SH-SY5Y (cell line): ENCODE results near the gene CLDN15.

Experiments
- GATA2 ChIP-seq: IDR thresholded peaks from 2 replicates; pipeline ENCODE4 v1.6.1; 2011; ENCODE audit warnings: mild to moderate bottlenecking, low read depth, low read length
- GATA3 ChIP-seq: IDR thresholded peaks from 2 replicates; pipeline ENCODE4 v1.6.1; 2011; ENCODE audit warnings: low read depth, mild to moderate bottlenecking, low read length, moderate library complexity

CLDN15 gene

GRCh38 chr7:101216001-101216859 is 21.4 kb downstream of the CLDN15 start:
- TF ChIP-seq GATA2, result no peak
- no peak for TF ChIP-seq GATA3

GRCh38 chr7:101212014-101212413 is 25.6 kb downstream of the CLDN15 start:
- TF ChIP-seq GATA2 (no peak), GATA3 (no peak)

- no peak for TF ChIP-seq GATA3
- no peak for TF ChIP-seq GATA2
Observed at GRCh38 chr7:101211501-101211900, 26.1 kb downstream of the CLDN15 start.

- TF ChIP-seq GATA2 (no peak), GATA3 (no peak)
Observed at GRCh38 chr7:101210143-101210542, 27.5 kb downstream of the CLDN15 start.

GRCh38 chr7:101208794-101209193 is 28.8 kb downstream of the CLDN15 start:
- no peak for TF ChIP-seq GATA2
- no peak for TF ChIP-seq GATA3

- TF ChIP-seq GATA2, result no peak
- TF ChIP-seq GATA3, result no peak
Observed at GRCh38 chr7:101207459-101207858, 30.1 kb downstream of the CLDN15 start.

GRCh38 chr7:101206665-101207042 is 30.9 kb downstream of the CLDN15 start:
- no peak for TF ChIP-seq GATA3
- no peak for TF ChIP-seq GATA2

GRCh38 chr7:101205901-101206664 is 31.5 kb downstream of the CLDN15 start:
- no peak for TF ChIP-seq GATA3
- no peak for TF ChIP-seq GATA2

- TF ChIP-seq GATA3 (no peak), GATA2 (no peak)
Observed at GRCh38 chr7:101202603-101202918, 35.0 kb downstream of the CLDN15 start.

- no peak for TF ChIP-seq GATA2
- TF ChIP-seq GATA3, result no peak
Observed at GRCh38 chr7:101201695-101202602, 35.7 kb downstream of the CLDN15 start.

GRCh38 chr7:101200862-101201599 is 36.6 kb downstream of the CLDN15 start, which contains the start of gene MOGAT3:
TSS of gene MOGAT3 (minus strand) at chr7:101201036. CDS start at chr7:101200854, 182 bp downstream.
- TF ChIP-seq GATA2, result no peak
- TF ChIP-seq GATA3, result no peak

GRCh38 chr7:101200504-101200861 is 37.1 kb downstream of the CLDN15 start:
- TF ChIP-seq GATA3, result no peak
- no peak for TF ChIP-seq GATA2

GRCh38 chr7:101198476-101198875 is 39.1 kb downstream of the CLDN15 start:
- TF ChIP-seq GATA2 (no peak), GATA3 (no peak)
